Erythroblast (primary cell): Measurements from ENCODE around the gene SLC66A3.

Experiments used
- DNase-seq, 2 experiments: peaks; one replicate each; lab custom pipeline; 2025; lab: John Stamatoyannopoulos, UW
- GATA1 ChIP-seq: IDR thresholded peaks from 2 replicates; pipeline ENCODE4 v1.6.1; 2011; ENCODE audit warnings: low read depth, mild to moderate bottlenecking, control low read depth, low read length, moderate library complexity
- POLR2A ChIP-seq: IDR thresholded peaks from 2 replicates; pipeline ENCODE4 v1.6.1; 2011; ENCODE audit warnings: mild to moderate bottlenecking, low read length

Gene SLC66A3

GRCh38 chr2:11129598-11130449 lies 25.4 kb upstream of the SLC66A3 start:
- TF ChIP-seq GATA1 (no peak), POLR2A (no peak)
- DNase-seq, result peak; percentile 24 to 31

GRCh38 chr2:11131166-11131920 lies 23.9 kb upstream of the SLC66A3 start:
- DNase-seq, result no peak
- TF ChIP-seq POLR2A (no peak), GATA1 (no peak)

DNA sequence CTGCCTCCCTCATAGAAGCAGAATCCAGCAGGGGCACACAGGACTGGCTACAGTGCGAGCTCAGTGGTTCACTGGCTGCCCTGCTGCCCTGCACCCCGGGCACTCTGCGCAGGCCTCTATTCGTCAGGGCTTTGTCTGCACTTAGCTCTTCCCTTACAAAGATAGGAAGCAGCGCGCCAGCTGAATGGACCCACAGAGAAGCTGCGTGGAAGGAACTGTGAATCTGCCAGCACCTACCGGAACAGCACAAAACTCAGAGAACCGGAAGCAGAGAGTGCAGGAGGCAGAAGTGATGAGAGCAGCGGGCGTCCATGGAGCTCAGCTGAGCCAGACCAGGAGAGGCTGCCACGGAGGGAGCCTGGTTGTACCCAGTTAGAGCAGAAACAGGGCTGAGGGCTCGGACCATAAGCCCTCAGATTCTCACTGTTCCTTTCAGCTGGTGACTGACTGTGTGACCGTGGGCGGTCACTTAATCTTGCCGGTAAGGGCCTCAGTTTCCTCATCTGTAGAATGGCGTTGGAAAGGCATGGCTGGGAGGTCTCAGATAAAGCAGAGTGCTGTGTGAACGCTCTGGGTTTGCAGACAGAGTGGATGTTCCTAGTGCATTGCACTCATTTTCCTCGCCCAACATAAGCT lies 23.1 kb upstream of the SLC66A3 start:
- TF ChIP-seq POLR2A (no peak), GATA1 (no peak)
- DNase-seq, result no peak

- no peak for DNase-seq
- TF ChIP-seq GATA1 (no peak), POLR2A (no peak)
Observed at GRCh38 chr2:11133238-11133935, 21.9 kb upstream of the SLC66A3 start.

DNA sequence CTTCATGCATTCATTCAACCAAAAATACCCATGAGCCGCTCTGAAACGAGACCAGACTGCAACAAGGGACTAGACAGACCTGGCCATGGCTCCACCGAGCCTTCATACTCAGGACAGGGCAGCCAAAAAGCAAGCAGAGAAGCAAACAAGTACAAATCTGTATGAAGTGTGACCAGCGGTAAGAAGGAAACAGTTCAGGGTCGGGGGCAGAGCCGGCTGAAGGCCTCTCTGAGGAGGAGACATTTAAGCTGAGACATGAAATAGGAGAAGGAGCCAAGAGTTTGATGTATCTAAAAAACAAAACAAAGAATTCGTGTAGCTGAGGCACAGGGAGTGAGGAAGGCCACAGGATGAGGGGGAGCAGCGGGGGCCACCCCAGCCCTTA lies 21.3 kb upstream of the SLC66A3 start:
- TF ChIP-seq POLR2A (no peak), GATA1 (no peak)
- DNase-seq, result no peak

GRCh38 chr2:11134349-11134748 lies 20.9 kb upstream of the SLC66A3 start:
- DNase-seq, result no peak
- no peak for TF ChIP-seq POLR2A
- TF ChIP-seq GATA1, result no peak

DNA sequence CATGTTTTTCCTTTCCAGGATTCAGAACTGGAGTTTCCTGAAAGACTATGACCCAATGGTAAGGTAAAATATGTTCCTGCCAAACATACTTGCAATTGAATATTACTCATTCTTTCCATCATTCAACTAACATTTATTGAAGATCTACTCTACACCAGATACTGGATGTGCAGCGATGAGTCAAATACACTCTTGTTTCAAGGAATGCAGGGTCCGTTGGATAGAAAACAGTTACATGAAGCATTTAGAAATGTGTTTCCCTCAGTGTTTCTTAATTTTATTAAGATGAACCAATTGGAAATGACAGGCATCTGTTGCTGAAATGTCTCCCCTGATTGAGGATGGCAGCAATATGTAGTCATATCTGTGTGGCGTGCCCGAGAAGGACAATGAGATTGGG lies 14.8 kb upstream of the SLC66A3 start:
- TF ChIP-seq GATA1 (no peak), POLR2A (no peak)
- no peak for DNase-seq

GRCh38 chr2:11141319-11141718 lies 13.9 kb upstream of the SLC66A3 start:
- TF ChIP-seq POLR2A (no peak), GATA1 (no peak)
- no peak for DNase-seq

DNA sequence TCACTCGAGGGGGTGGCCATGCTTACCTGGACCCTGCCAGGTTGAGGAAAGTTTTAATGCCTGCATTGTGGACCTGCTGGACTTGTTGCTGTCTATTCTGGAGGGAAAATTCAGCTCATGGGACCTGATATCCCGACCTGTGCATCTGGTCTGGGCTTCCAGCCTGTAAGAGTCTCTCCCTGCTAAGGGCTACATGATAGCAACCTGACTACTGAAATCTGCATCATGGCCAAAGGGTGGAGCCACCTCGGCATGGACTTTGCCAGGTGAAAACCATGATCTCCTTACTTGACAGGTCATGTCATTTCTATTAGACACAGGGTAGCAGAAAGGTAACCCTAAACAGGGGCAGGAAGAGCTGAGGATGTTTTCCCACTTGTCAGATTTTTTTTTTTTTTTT lies 12.9 kb upstream of the SLC66A3 start:
- TF ChIP-seq POLR2A (no peak), GATA1 (no peak)
- no peak for DNase-seq

- TF ChIP-seq POLR2A (no peak), GATA1 (no peak)
- DNase-seq, result no peak
Observed at GRCh38 chr2:11142987-11143386, 12.3 kb upstream of the SLC66A3 start.

DNA sequence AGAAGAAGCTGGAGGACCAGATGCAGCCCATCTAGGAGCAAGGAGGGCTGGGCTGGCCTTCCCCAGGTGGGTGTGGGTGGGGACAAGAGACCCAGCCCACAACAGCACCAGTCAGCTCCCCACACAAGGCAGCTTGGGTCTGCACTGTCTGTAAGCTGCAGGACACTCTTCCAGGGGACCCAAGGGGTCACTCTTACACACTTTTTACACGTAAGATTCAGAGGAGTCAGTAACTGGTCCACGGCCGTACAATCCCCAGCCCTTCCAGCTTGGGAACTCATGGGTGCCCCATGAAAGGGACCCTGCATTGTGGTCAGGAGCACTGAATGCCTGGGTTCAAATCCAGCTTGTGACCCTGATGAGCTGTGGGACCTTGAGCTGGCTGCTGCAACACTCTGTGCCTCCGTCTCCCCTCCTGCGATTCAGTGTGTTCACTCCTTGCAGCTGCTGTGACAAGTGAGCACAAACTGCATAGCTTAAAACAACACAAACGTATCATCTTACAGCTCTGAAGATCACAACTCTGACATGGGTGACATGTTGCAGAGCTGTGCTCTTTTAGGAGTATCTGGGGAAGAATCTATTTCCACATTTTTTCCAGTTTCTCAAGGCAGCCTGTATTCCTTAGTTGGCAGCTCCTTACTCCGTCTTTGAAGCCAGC lies 11.1 kb upstream of the SLC66A3 start:
- TF ChIP-seq POLR2A (no peak), GATA1 (no peak)
- DNase-seq, result no peak

DNA sequence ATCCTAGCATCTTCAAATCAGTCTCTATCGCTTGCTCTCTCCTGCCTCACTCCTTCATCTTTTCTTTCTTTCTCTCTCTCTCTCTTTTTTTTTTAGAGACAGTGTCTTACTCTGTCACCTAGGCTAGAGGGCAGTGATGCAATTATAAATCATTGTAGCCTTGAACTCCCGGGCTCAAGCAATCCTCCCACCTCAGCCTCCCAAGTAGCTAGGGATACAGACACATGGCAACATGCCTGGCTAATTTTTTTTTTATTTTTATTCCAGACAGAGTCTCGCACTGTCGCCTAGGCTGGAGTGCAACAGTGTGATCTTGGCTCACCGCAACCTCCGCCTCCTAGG lies 10.6 kb upstream of the SLC66A3 start:
- DNase-seq, result no peak

GRCh38 chr2:11145350-11145749 lies 9.9 kb upstream of the SLC66A3 start:
- DNase-seq, result no peak
- TF ChIP-seq POLR2A, result no peak
- TF ChIP-seq GATA1, result no peak

More for the DNA sequence above, 10.6 kb upstream of the SLC66A3 start:
- TF ChIP-seq GATA1 (no peak), POLR2A (no peak)

DNA sequence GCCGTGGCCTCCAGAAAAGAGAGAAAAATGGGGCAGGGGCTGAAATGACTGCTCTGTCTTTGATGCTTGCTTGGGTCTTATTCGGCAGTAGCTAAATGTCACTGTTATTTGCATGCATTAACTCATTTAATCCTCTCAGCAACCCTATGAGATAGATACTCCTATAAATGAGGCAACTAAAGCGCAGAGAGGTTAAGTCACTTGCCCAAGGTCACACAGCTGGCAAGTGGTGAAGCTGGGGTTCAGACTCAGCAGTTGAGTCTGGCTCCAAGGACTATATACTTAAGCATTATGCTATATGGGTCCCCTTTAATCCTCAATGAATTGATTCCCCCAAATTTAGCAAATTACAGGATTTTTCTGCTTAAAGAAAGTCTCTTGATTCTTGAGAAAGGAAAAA lies 9.2 kb upstream of the SLC66A3 start:
- TF ChIP-seq GATA1 (no peak), POLR2A (no peak)
- no peak for DNase-seq
